ENCODE results near the gene NUDC. TPM values are rescaled to one million over a fixed set of nuclear protein-coding genes. Genes with fewer than 3 reads are reported as not detected.

Gene NUDC
- total RNA-seq, 1 donor from 2014 or later, result 45.9 TPM

- no peaks in the 10 kb centered on the region for H3K4me1 ChIP-seq
- no peaks in the 10 kb centered on the region for H3K9me3 ChIP-seq
- no peak overlapping the region for H3K27ac ChIP-seq
- intact Hi-C loops (cut with DNase I), result no loop called here
- no peaks in the 10 kb centered on the region for H3K36me3 ChIP-seq
- no peak overlapping the region for H3K4me3 ChIP-seq
- no peak for DNase-seq (ENCODE audit: extremely low spot score in 2 of 2)
- TF ChIP-seq CTCF (IDR thresholded peaks at IDR 0.05), result no peak
- no peak for TF ChIP-seq POLR2A (IDR thresholded peaks at IDR 0.05)
- no peak for TF ChIP-seq POLR2AphosphoS5 (IDR thresholded peaks at IDR 0.05; ENCODE audit: insufficient read depth in 1 of 2, low read depth in 1 of 2)
- H3K27me3 ChIP-seq, result no peaks in the 10 kb centered on the region
Observed at GRCh38 chr1:26915204-26915842, 6.2 kb upstream of the NUDC start.

GRCh38 chr1:26921126-26921539, 410 bp upstream of the NUDC start:
- Histone ChIP-seq H3K9me3 (no peaks in the 10 kb centered on the region), H3K27me3 (no peaks in the 10 kb centered on the region), H3K36me3 (peaks cover 0 to 16% of the 10 kb centered on the region in 2 donors), H3K4me3 (peak overlapping the region; percentile 96), H3K27ac (peak overlapping the region; percentile 99), H3K4me1 (peaks cover 26% of the 10 kb centered on the region)
- TF ChIP-seq POLR2A (IDR thresholded peaks at IDR 0.05), result no peak
- no peak for TF ChIP-seq CTCF (IDR thresholded peaks at IDR 0.05)
- no peak for TF ChIP-seq POLR2AphosphoS5 (IDR thresholded peaks at IDR 0.05; ENCODE audit: insufficient read depth in 1 of 2, low read depth in 1 of 2)
- peak in 1 of 2 donors; percentile 89 for DNase-seq (ENCODE audit: extremely low spot score in 2 of 2)
- intact Hi-C loops (cut with DNase I), result no loop called here

GRCh38 chr1:26922431-26922729, 837 bp downstream of the NUDC start:
- TF ChIP-seq POLR2A (IDR thresholded peaks at IDR 0.05), result no peak
- no peak for TF ChIP-seq POLR2AphosphoS5 (IDR thresholded peaks at IDR 0.05; ENCODE audit: insufficient read depth in 1 of 2, low read depth in 1 of 2)
- TF ChIP-seq CTCF (IDR thresholded peaks at IDR 0.05), result no peak
- peaks cover 26% of the 10 kb centered on the region for H3K4me1 ChIP-seq
- H3K9me3 ChIP-seq, result no peaks in the 10 kb centered on the region
- peak overlapping the region; percentile 96 for H3K4me3 ChIP-seq
- intact Hi-C loops (cut with DNase I), result no loop called here
- peak overlapping the region; percentile 99 for H3K27ac ChIP-seq
- H3K27me3 ChIP-seq, result no peaks in the 10 kb centered on the region
- peaks cover 0 to 24% of the 10 kb centered on the region in 2 donors for H3K36me3 ChIP-seq
- no peak for DNase-seq (ENCODE audit: extremely low spot score in 2 of 2)

GRCh38 chr1:26922901-26923300, 1.4 kb downstream of the NUDC start:
- H3K27ac ChIP-seq, result peak overlapping the region; percentile 99
- peaks cover 26% of the 10 kb centered on the region for H3K4me1 ChIP-seq

More at GRCh38 chr1:26922901-26923300, 1.4 kb downstream of the NUDC start:
- DNase-seq (ENCODE audit: extremely low spot score in 2 of 2), result no peak
- no peaks in the 10 kb centered on the region for H3K27me3 ChIP-seq
- H3K9me3 ChIP-seq, result no peaks in the 10 kb centered on the region
- TF ChIP-seq POLR2AphosphoS5 (IDR thresholded peaks at IDR 0.05; ENCODE audit: insufficient read depth in 1 of 2, low read depth in 1 of 2) (no peak), POLR2A (IDR thresholded peaks at IDR 0.05) (no peak), CTCF (IDR thresholded peaks at IDR 0.05) (no peak)
- H3K36me3 ChIP-seq, result peaks cover 0 to 24% of the 10 kb centered on the region in 2 donors
- peak overlapping the region in 1 of 2 donors; percentile 96 for H3K4me3 ChIP-seq
- intact Hi-C loops (cut with DNase I), result no loop called here

Data from vagina (tissue), 2 donors.